ENCODE results near the gene TMPRSS4.
"Not testable (repeated sequence)": the region's sequence is repeated elsewhere in the genome, so short reads cannot be mapped to it uniquely, and the experiment has no call there.

Gene TMPRSS4

DNA sequence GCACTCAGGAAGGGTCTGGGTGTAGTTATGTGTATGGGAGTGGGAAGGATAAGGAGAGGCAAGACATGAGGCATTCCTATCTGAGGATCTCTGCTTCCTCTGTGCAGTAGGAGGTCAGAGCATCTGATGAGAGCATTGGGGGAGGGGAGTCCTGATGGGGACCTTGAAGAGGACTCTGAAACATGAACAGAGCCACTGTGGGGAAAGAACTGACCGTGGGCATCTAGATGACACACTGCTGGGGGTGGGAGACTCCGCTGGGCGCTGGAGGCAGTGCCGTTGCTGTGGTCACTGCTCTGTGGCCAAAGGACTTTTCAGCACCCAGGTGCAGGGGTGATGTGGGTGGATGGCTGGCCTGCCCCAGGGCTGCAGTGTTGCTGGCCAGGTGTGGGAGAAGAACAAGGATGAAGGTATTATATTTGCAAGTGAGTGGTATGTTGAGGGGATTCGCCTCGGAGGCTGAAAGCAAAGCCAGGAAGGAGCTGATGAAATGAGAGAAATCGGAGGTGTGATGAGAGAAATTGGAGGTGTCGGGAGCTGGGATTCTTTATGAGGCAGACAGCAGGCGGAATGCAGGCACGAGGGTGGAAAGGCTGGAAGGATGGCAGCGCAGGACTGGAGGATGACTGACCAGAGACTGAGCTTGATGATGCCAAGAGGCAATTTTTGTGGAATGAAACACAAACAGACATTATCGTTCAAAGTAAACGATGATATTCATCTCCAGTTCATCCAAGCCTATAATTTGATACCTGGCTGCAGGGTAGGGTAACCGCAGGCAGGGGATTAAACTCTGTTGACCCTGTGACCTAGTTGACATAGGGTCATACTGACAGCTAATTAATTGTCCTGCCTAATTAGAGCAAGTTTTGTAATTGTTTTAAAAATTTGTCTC lies 19.4 kb upstream of the TMPRSS4 start:
- no peak for DNase-seq

DNA sequence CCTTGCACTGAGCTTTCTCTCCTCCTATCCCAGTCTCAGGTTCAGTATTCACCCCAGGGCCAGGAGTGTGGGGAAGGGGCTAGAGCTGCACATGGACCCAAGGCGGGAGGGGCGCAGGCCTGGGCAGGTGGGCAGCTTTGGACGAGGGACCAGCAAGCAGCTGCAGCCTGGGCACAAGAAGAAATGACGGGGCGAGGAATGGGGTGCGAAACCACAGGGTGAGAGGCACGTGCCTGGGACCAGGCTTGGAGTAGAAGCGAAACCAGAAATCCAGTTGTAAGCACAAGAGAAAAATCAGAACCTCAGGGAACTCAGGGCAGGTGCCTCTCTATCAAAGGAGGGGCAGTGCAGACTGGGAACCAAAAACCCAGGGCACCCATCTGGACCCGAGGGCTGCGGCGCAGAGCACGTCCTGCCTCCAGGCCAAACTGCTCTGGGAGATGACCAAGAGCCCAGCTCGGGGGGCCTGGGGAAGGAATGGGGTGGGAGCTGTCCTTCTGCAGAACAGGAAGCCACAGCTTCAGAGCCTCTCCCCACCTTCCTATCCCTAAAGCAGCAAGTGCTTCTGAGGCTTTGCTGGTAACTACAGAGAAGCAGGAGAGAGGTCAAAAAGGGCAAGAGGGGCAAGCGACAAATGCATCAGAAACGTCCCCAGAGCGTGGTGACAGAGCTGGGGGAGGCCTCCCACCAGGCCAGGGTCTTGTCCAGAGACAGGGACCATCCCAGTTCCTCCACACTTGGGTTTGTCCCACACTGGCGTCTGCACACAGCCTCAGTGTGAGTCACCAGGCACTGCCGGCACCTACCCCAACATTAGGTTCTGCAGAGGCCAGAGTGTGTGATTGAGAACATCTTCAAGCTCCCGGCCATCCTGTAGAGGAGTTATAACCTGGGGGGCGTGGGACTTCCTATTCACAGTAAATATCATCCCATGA lies 18.3 kb upstream of the TMPRSS4 start:
- DNase-seq, result no peak

DNA sequence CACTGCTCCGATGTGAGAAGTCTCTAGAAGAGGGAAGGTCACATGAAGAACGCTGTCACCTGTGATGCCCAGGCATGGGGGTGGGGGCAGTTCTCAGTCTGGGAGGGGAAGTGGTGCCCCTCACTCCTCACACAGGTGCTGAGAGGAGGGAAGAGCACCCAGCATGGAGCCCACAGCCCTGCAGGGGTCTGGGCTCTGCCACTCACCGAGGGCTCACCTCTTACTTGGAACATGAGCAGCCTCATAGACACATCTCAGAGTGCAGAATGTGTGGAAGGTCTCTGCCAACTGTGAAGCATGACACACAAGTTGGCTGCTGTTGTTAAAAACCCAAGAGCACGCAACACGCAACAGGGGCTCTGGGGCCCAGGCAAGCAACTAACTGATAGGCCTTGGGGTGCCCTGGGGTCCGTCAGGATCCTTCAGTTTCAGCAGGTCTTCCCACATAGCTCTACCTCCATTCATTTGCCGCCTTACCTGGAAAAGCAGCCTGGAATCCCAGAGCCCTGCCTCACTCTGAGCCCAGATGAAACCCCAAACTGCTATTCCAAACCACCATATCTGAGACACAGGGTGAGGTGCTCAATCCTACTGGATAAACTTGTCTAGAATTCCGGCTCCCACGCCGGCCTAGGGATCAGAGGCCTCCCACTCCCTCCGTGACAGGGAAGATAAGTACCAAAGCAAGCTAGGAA lies 17.5 kb upstream of the TMPRSS4 start:
- no peak for DNase-seq

DNA sequence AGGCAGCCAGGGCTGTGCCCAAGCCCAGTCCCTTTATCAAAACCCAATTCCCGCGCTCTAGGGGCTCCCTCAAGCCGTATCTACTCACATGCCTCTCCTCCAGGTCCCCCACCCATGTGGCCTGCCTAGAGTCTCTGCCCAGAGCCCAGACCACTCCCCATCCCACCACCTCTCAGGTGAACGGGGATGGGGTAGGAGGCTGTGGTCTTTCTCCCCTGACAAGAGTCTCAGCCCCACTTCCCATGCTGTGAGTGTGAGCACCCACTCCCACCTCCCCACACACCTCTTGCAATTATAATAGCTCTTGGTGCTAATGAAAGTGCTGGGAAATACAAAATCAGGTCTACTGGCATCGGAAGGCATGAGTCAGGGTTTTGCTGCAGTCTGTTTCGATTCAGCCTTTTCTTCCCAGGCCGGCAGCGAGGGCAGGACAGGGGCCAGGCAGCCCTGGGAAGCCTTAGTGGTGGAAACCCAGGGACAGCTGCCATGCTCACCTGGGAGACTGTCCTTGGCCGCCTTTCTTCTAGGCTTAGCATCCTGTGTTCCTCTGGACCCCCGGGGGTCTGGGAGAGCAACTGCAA lies 16.7 kb upstream of the TMPRSS4 start:
- no peak for DNase-seq

DNA sequence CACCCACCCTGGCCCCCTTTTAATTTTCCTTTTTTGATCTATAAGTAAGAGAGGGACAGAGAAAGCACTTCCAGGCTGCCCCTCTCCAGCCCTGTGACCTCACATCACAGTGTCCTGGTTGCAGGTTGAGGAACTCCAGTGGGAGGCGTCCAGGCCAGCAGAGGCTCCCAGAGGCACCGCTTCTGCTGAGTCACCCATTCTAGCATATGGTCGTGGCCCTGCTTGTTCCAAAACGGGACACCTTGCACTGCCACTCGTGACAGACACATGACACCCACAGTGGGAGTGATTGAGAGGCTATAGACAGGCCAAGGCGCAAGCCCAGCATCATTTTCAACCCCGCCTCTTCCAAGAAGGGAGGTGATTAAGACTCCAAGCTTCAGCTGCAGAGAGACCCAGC lies 16.0 kb upstream of the TMPRSS4 start:
- DNase-seq, result no peak

DNA sequence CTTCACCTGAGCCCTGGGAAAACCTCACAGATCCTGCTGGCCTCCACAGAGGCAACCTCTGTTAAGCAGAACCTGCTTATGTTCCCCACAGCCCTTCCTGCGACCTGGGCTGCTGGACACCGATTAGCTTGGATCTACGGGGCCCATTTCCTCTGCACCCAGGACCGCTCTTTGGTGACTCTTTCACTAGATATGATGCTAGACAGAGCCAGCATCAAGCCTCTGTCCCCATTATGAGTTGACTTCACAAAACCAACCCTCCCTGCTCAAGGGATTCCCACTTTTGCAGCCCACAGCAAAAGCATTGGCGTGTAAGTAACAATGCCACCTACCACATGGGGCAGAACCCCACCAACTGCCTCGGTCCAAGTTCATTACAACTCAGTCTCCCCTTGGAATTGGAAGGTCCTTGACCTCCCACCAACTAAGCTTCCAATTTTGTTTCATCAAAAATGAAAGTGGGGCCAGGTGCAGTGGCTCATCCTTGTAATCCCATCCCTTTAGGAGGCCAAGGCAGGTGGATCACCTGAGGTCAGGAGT lies 15.2 kb upstream of the TMPRSS4 start:
- no peak for DNase-seq

DNA sequence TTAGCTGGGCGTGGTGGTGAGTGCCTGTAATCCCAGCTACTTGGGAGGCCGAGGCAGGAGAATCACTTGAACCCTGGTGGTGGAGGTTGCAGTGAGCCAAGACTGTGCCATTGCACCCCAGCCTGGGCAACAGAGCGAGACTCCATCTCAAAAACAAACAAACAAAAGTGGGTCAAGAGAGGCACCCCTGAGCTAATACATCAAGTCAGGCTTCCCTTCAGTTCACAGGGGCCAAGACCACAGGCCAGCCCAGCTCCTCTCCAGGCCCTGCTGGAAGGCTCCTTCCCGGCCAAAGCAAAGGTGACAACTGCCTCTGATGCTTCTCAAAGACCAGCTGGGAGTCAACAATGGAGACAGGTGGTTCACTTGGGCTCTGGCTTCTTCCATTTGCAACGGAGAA lies 14.7 kb upstream of the TMPRSS4 start:
- DNase-seq, result not testable (repeated sequence)

DNA sequence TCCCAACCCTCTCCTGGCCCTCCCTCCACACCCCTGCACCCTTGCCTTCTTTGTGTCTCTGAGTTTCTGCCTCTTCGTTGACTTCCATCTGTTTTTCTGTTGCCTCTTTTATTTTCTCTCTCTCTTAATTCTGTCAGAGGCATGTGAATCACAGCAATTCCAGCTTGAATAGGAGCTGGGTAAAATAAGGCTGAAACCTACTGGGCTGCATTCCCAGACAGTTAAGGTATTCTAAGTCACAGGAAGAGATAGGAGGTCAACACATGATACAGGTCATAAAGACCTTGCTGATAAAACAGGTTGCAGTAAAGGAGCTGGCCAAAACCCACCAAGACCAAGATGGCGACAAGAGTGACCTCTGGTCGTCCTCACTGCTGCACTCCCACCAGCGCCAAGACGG lies 14.2 kb upstream of the TMPRSS4 start:
- not testable (repeated sequence) for DNase-seq

DNA sequence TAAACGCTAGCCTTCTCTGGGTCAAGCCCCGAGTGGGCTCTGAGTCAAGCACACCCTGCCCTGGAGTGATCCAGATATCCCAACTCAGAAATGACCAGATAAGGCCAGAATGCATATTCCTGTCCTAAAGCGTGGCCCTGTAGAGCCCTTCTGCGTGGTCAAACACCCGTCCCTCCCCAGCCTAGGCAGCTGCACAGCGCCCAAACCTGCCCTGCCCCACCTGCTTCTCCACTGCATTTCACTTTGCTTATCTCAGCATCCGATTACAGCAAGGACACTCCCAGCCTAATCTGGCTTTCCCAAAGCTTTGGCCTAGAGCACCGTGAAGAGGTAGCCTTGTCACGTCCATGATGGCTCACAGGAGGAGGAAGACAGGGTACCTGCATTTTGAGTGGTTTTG lies 11.9 kb upstream of the TMPRSS4 start:
- no peak for DNase-seq

DNA sequence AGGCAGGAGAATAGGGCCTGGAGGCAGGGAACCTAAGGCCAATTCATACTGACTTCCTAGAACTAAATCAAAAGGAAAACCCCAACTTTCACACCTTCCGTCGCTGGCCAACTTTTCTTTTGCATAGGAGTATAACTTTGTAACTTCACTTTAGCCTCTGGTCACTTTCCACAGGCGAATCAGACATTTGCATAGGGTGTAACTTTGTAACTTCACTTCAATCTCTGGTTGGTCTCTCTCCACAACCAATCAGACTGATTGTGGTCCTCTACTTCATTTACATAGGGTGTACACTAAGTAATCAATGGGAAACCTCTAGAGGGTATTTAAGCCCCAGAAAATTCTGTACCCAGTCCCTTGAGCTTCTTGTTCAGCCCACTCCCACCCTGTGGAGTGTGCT lies 11.5 kb upstream of the TMPRSS4 start:
- no peak for DNase-seq

DNA sequence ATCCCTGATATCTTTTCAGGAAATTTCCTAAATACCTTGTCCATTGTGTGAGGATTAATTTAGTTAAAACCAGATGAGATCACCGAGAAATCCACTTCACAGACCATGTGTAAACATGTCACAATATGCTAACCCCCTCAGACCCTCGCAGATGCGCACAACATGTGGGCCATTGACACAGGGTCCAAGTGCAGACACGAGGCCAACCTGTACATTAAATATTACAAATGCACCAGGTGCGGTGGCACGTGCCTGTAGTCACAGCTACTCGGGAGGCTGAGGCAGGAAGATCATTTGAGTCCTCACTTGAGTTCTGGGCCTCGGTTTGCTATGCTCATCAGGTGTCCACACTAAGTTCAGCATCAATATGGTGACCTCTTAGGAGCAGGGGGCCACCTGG lies 9.9 kb upstream of the TMPRSS4 start:
- DNase-seq, result no peak

DNA sequence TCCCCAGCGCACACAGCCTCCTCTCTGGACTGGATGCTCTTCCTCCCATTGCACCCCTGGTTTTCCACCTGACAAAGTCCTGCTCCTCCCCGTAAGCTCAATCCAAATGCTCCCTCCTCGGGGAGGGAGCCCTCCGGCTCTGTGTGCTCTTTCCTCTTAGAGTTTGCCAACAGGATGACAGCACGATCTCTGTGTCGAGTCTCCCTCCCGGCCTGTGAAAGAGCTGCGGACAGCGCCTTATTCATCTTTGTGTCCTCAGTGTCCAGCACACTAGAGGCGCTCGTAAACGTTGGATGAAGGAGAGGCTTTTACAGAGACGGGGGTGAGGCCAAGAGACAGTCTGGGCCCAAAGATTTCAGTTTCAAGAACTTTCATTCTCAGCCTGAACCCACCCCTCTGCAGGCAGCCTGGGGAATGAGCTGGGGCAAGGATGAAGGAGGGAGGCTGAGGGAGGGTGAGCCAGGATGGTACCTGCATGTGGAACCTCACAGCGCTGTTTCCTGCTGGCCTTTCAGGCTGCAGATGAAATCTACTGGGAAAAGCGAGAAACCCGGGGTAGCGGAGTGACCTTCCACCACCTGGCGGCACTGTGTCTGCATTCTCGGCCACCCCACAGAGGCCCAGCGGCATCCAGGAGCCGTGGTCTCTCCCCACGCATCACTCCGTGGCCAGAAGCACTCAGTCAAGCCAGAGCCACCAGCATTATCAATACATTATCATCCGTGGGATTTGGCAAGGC lies 8.5 kb upstream of the TMPRSS4 start:
- DNase-seq, result no peak

DNA sequence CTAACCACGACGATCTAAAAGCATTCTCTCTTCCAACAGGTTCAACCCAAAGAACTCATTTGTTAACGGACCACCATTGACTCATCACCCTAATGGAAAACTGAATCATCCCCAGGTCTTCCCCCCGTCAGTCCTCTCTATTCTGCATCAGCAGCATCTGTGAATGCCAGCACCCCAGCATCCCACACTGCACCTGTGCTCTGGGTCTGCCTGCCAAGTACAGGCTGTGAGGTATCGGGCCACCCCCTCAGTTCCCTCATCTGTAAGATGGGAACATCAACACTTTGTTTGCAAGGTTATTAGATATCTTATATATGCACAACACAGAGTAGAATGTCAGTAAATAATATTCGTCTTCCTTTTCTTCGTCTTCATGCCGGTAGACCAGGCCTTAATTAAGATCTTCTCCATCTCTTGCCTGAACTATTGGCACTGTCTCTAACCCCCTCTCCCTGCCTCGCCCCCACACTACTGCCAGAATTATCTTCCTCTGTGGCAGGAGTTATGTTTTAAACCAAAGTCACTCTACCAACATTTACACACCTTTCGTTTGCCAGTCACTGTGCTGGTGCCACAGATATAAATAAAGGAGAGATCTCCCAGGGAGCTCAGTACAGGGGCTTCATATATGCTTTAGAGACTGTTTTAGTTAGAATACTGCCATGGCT lies 7.8 kb upstream of the TMPRSS4 start:
- DNase-seq, result no peak

DNA sequence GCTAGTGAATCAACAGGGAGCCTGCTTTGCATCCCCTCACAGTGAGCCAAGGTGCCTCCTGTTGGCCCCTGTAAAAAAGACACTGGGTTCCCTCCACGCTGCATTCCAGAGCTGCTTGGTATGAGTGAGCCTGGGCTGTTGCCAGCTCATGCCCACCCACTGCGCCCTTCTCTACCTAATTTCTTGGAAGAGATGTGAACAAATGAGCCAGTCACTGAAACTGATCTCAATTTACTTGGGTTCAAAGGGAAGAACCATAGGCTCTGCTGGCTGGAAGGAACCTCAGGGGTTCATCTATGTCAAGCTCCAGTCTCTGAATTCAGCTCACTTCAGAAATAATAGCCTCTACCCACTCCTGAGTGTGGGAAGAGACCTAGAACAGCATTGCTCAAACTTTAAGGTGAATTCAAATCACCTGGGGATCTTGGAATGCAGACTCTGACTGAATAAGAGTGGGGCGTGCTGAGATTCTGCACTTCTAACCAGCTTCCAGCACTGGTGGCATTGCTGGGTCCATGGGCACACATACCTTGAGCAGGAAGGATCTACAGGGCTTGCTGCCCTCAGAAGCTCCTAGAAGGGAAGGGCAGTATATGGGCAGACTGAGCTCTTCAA lies 5.4 kb upstream of the TMPRSS4 start:
- DNase-seq, result no peak

DNA sequence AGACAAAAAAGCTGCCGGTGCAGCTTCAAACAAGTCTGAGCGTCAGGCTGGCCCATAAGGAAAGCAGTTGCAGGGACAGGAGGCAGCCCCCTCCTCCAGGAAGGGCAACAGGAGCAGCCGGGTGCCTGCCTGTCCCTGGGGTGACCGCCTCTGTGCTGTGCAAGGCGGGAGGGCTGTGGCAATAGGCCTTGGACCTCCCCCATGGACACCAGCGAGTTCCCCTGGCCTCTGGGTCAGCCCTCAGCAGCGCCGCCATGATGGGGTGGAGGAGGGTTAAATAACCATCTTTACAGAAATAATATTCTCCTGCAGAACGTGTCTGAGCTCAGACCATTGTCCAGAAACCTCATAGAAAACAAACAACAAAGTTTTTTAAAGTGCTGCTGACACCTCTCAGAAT lies 3.3 kb upstream of the TMPRSS4 start:
- no peak for DNase-seq

DNA sequence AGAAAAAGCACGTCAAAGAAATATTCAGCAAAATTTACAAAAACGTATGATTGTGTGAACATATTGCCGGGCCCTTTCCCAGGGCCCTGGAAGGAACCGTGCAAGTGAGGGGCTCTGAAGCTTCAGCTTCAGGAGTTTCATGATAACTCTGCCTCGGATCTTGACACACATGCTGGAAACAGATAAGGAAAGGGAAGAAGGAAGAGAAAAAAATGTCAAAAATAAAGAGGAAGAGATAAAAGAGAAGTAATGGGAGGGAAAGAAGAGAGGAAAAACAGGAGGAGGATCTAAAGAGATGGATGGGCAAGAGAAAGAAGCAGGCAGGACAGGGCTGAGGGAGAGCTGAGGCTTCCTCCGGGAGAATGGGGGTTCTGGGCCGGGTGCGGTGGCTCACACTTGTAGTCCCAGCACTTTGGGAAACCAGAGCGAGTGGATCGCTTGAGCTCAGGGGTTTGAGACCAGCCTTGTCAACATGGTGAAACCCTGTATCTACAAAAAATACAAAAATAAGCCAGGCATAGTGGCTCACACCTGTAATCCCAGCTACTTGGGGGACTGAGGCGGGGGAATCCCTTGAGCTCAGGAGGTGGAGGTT lies 2.7 kb upstream of the TMPRSS4 start:
- no peak for DNase-seq

DNA sequence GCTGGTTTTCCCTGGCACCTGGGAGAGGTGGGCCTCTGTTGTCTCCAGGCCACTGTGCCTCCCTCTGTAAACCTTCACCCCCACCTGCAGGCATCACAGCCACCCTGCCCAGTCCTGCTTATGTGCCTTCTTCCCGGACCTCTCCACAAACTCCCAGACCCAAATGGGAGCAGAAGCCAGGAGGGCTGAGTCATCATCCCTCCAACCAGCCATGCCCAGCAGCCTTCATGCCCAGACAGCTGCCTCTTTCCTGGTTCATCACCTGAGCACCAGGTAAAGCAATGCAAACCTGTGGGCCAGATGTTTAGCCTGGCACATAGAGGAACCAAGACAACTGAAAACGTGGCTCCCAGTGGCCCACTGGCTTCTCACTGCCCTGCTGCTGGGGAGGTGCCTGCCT lies 2.1 kb upstream of the TMPRSS4 start:
- DNase-seq, result no peak

DNA sequence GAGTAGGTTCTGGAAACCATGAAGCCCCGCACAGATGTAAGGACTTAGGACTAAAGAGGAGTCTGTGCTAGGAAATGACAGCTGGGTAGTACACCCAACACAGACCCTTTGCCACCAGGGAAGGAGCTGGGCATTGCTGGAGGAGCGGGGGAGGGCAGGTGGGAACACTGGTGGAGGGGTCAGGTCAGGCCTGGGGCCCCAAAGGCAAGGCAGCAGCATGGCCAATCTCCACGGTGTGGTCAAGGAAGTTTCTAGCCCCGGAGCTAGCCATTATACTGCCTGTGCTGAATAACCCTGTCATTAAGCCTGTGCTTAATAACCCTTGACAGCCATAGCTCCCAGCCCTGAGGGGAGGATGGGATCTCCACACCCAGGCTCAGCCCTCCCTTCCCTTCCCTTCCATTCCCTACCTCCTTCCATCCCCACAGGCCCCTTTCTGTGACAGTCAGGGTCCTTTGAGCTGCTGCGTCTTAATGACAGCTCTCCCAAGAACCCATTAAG lies 2.1 kb downstream of the TMPRSS4 start:
- no peak for DNase-seq

DNA sequence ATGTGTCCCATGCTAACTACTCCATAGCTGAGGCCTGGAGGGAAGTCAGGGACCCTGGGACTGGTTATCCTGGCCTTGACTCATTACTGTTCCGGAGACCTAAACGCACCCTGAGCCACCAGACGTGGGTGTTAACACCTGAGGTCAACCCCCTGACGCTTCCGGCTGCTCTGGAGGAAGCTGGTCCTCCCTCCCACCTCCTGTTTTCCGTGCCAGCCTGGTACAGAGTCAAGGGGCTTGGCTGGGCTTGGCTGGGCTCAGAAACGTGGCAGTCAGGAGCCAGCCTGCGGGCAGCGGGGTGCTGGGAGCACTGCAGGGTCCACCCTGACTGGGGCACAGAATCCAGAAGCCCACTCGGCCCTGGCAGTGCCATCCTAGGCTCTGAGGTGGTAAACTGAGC lies 2.6 kb downstream of the TMPRSS4 start:
- no peak for DNase-seq

DNA sequence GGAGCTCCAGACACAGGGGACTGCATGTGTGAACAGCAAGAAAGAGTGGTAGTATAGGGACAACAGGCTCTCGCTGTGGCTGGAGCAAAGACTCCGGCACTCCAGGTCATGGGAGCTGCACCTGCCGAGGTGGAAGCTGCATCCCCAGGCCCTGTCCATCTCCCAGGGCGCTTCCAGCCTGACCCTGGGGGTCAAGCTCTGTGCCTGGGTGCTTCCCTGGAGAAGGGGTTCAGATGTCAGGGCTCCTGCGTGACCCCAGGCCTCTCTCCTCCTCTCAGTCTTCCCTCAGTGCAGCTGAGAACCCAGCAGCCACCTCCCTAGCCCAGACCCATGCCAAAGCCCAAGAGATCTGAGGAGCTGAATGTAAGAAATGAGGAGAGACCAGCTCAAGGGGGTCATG lies 3.4 kb downstream of the TMPRSS4 start:
- no peak for DNase-seq
